Stimulated activated CD8-positive, alpha-beta memory T cell treated with anti-CD3 and anti-CD28 coated beads, Interleukin-12 subunit alpha, Interleukin-12 subunit beta, amount 100 ng/mL, for 1 hour (primary cell): ENCODE results near the gene LRR1.
"Not testable (repeated sequence)": the region's sequence is repeated elsewhere in the genome, so short reads cannot be mapped to it uniquely, and the experiment has no call there.

Experiments
- DNase-seq: peaks from one replicate; pipeline ENCODE4 v3.0.0-alpha.2; 2020; ENCODE audit warnings: low read depth

The LRR1 gene

DNA sequence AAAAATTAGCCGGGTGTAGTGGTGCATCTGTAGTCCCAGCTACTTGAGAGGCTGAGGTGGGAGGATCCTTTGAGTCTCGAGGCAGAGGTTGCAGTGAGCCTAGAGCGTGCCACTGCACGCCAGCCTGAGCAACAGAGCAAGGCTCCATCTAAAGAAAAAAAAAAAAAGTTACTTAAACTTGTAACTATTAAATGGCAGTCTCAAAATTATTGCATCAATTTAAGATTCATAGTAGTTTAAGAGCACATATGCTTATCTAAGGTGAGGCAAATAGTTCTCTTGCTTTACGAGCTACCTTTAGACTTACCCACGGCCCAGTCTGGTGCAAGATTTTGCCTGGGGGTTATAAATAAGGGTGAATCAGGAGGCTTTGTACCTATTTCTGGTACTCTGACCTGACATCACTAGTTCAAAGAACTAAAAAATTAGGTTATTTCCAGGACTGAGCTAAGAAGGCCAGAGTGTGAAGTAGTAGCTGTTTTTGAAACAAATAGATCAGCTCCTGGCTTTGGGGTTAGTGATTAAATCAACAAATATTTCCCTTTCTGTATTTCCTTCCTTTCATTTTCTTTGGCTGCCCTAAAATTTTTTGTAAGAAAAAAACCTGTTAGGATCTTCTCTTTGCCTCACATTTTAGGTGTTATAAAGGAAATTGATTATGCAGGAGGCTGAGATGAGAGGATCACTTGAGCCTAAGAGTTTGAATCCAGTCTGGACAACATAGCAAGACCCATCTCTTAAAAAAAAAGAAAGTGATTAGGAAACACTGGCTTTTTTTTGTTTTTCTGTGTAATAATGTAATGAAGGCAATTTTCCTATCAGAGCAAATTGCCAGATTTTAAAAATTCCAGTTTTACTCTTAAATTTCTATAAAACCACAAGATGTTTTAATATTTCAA, 25.4 kb downstream of the LRR1 start:
- no peak for DNase-seq

DNA sequence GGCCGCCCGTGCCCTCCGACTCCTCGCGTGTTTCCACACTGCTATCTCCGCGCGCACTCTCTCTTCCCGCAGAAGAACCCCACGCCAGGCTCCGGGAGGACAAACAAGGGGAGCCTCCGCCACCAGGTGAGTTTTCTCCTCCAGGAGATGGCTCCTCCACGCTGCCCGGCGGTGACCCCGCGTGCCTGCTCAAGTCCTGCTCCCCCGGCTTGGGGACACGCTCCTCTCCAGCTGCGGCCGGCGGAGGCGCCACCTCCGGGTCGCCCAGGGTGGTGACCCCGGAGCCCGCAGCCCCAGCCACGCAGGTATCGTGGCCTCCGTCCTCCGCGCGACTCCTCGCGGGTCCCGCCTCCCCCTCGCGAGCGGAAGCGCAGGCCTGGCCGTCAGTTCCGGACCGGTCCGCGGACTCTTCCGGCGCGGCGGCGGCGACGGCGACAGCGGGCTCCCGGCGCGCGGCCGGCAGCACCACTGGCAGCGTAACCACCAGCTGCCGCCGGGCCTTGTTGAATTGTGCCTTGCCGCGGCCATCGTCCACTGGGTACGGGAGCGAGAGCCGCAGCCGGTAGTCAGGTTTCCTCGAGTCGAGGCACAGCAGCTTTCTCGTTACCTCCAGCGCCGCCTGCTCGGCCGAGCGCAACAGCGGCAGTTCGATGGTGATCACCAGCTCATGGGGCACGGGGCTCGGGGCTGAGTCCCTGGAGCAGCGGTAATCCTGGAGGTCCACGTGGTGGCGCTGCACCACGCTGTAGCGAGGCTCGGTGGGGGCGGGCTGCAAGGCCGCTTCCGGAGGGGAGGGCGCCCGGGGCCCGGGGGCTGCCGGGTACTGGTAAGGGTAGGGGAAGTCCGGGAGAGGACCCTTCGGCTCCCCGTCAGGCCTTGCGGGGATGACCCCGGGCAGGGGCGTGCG, 35.2 kb downstream of the LRR1 start:
- peak; percentile 91 for DNase-seq

- peak; percentile 49 for DNase-seq
Measured at GRCh38 chr14:49634547-49635334, 36.0 kb downstream of the LRR1 start, which contains the start of gene DNAAF2. DNAAF2 (minus strand) TSS chr14:49635244; CDS start chr14:49635149, 95 bp downstream.

DNA sequence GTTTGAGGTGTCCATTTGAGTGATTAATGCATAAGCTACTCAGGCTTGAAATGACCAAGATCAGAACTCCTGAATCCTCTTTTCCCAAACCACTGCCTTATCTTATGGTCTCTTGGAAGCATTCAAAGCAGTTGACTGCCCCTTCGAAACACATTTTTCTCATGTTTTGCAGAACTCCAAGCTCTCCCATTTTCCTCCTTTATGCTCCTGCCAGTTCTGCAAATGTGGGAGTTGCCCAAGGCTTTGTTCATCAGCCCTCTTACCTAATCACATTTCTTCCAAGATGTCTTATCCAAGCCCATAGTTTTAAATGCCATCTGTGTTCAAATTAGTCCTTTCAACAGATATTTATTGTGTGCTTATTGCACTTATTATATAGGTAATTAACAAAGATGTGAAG, 38.1 kb downstream of the LRR1 start:
- no peak for DNase-seq

DNA sequence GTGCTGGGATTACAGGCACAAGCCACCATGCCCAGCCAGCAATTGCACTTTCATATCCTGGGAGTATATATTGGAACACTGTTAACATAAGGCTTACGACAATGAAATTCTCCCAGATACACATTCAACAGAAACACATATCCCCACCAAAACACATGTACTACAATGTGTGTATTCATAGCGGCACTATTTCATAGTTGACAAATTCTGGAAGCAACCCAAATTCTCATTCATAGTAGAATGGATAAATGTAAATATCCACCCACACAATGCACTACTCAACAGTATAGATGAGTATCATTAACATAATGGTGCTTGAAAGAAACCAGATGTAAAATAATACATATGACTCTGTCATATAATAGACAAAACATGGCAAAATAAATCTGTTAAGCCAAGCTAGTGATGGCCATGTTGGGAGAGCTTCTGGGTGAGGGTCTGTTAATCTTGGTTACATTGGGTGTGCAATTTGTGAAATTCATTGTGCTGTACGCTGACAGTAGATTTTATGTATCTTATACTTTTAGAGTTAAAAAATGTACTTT, 38.9 kb downstream of the LRR1 start:
- DNase-seq = no peak

GRCh38 chr14:49640540-49641417, 42.0 kb downstream of the LRR1 start:
- DNase-seq = no peak

DNA sequence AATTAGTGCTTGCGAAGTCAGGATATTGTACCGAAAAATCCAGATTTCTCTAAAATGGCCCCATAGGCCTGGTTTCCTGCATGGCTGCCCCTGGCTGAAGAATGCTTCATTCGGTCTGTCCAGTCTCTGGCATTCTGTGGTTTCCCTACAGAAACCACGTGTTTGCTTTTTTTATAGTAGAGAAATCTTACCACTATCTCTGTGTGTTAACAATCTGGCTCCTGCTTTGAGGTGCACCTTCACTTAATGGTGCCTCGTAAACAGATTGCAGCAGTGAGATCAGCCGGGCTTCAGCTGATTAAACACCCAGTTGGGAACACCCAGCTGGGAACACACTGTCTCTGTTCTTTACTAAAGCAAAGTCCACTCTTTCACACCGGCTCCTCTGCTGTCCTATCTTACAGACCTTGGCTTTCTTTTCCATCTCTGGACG, 43.0 kb downstream of the LRR1 start:
- DNase-seq = no peak

- no peak for DNase-seq
Measured at GRCh38 chr14:49642163-49642562, 43.4 kb downstream of the LRR1 start.

GRCh38 chr14:49653508-49653907, 54.8 kb downstream of the LRR1 start:
- DNase-seq = no peak

DNA sequence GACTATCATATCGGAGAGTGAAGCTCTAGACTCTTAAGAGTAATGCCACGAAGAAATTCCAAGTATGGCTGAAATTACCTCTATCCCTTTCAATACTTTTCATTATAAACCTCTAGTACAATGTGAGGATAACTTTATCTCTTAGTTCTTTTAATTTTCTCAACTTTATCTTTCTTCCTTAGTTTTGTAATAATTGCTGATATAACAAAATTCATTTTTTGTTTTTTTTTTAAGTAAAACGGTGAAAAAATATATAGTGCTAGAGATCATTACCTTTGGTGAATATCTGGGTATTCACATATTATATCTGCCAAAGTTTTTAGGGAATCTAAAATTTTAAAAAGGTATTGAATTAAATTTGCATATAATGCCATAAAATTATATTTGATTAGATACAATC, 55.8 kb downstream of the LRR1 start:
- DNase-seq = no peak

DNA sequence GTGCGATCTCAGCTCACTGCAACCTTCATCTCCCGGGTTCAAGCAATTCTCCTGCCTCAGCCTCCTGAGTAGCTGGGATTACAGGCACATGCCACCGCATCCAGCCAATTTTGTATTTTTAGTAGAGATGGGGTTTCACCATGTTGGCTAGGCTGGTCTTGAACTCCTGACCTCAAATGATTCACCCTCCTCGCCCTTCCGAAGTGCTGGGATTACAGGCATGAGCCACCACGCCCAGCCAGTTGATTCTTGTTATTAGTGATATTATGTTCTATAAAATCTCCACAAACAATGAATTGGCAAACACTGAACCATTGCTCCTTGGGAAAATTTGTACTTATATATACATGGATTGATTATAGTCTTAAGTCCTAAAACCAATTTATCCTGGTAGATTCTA, 58.8 kb downstream of the LRR1 start:
- not testable (repeated sequence) for DNase-seq

DNA sequence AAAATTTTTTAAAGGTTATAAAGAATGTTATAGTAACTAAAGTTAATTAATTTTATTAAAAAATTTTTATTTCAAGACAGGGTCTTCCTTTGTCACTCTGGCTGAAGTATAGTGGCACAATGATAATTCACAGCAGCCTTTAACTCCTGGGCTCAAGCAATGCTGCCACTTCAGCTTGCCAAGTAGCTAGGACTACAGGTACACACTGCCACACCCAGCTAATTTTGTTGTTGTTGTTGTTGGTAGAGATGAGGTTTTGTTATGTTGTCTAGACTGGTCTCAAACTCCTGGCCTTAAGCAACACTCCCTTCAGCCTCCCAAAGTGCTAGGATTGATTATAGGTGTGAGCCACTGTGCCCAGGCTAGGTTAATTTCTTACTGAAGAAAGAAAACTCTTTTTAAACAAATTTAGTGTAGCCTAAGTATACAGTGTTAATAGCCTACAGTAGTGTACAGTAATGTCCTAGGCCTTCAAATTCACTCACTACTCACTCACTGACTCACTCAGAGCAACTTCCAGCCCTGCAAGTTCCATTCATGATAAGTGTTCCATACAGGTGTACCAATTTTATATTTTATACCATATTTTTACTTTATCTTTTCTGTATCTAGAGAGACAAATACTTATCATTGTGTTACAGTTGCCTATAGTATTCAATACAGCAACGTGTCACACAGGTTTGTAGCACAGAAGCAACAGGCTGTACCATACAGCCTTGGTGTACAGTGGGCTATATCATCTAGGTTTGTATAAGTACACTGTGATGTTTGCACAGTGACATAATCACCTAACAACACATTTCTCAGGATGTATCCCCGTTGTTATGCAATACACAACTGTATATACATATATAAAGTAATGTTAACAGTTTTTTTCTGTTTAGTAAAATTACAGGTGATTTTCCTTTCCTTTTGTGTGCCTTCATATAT, 61.1 kb downstream of the LRR1 start:
- no peak for DNase-seq
